ENCODE measurements around the gene NYNRIN.
"Not testable (repeated sequence)": the region's sequence is repeated elsewhere in the genome, so short reads cannot be mapped to it uniquely, and the experiment has no call there.

DNA sequence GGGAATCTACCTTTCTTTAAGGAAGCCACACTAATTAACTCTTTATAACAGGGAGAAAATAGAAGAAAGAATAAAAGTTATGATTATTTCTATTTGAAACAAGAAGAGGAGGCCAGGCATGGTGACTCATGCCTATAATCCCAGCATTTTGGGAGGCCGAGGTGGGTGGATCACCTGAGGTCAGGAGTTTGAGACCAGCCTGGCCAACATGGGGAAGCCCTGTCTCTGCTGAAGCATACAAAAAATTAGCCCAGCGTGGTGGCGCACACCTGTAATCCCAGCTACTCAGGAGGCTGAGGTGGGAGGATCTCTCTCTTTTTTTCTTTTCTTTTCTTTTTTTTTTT is 44.3 kb upstream of the NYNRIN start:
- TF ChIP-seq, protein P1, sequence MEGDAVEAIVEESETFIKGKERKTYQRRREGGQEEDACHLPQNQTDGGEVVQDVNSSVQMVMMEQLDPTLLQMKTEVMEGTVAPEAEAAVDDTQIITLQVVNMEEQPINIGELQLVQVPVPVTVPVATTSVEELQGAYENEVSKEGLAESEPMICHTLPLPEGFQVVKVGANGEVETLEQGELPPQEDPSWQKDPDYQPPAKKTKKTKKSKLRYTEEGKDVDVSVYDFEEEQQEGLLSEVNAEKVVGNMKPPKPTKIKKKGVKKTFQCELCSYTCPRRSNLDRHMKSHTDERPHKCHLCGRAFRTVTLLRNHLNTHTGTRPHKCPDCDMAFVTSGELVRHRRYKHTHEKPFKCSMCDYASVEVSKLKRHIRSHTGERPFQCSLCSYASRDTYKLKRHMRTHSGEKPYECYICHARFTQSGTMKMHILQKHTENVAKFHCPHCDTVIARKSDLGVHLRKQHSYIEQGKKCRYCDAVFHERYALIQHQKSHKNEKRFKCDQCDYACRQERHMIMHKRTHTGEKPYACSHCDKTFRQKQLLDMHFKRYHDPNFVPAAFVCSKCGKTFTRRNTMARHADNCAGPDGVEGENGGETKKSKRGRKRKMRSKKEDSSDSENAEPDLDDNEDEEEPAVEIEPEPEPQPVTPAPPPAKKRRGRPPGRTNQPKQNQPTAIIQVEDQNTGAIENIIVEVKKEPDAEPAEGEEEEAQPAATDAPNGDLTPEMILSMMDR (conservative IDR thresholded peaks at IDR 0.05; ENCODE audit: low read depth, low read length): not testable (repeated sequence)
- TF ChIP-seq EZH2 (IDR thresholded peaks at IDR 0.05; ENCODE audit: low read length, unreplicated experiment): not testable (repeated sequence)

Data from PC-3 (cell line).